ENCODE measurements around the gene SOCS2.
"Not testable (repeated sequence)": the region's sequence is repeated elsewhere in the genome, so short reads cannot be mapped to it uniquely, and the experiment has no call there.

SOCS2 gene

GRCh38 chr12:93541578-93542225 is 30.8 kb upstream of the SOCS2 start:
- DNase-seq (ENCODE audit: insufficient read length) (no peak), FAIRE-seq (no peak)
- TF ChIP-seq POLR2AphosphoS5 (IDR thresholded peaks at IDR 0.05; ENCODE audit: low read depth, low read length) (no peak), POLR2A (IDR thresholded peaks at IDR 0.05; ENCODE audit: low read depth, low read length) (no peak), TAF1 (IDR thresholded peaks at IDR 0.05; ENCODE audit: borderline replicate concordance, low read depth, low read length) (no peak)

- no peak for DNase-seq (ENCODE audit: insufficient read length)
Measured at GRCh38 chr12:93547778-93548177, 24.7 kb upstream of the SOCS2 start.

GRCh38 chr12:93549174-93549573 is 23.3 kb upstream of the SOCS2 start:
- FAIRE-seq (no peak), DNase-seq (ENCODE audit: insufficient read length) (no peak)

More at GRCh38 chr12:93547778-93548177, 24.7 kb upstream of the SOCS2 start:
- no peak for FAIRE-seq
- TF ChIP-seq POLR2A (IDR thresholded peaks at IDR 0.05; ENCODE audit: low read depth, low read length): no peak
- no peak for TF ChIP-seq TAF1 (IDR thresholded peaks at IDR 0.05; ENCODE audit: borderline replicate concordance, low read depth, low read length)
- no peak for TF ChIP-seq POLR2AphosphoS5 (IDR thresholded peaks at IDR 0.05; ENCODE audit: low read depth, low read length)

GRCh38 chr12:93550748-93551611 is 21.5 kb upstream of the SOCS2 start:
- TF ChIP-seq POLR2A (IDR thresholded peaks at IDR 0.05; ENCODE audit: low read depth, low read length) (no peak), POLR2AphosphoS5 (IDR thresholded peaks at IDR 0.05; ENCODE audit: low read depth, low read length) (no peak), TAF1 (IDR thresholded peaks at IDR 0.05; ENCODE audit: borderline replicate concordance, low read depth, low read length) (no peak)
- DNase-seq (ENCODE audit: insufficient read length): no peak

More at GRCh38 chr12:93549174-93549573, 23.3 kb upstream of the SOCS2 start:
- TF ChIP-seq TAF1 (IDR thresholded peaks at IDR 0.05; ENCODE audit: borderline replicate concordance, low read depth, low read length) (no peak), POLR2AphosphoS5 (IDR thresholded peaks at IDR 0.05; ENCODE audit: low read depth, low read length) (no peak), POLR2A (IDR thresholded peaks at IDR 0.05; ENCODE audit: low read depth, low read length) (no peak)

GRCh38 chr12:93552427-93552826 is 20.0 kb upstream of the SOCS2 start:
- TF ChIP-seq TAF1 (IDR thresholded peaks at IDR 0.05; ENCODE audit: borderline replicate concordance, low read depth, low read length) (no peak), POLR2A (IDR thresholded peaks at IDR 0.05; ENCODE audit: low read depth, low read length) (no peak), POLR2AphosphoS5 (IDR thresholded peaks at IDR 0.05; ENCODE audit: low read depth, low read length) (no peak)
- FAIRE-seq: no peak
- no peak for DNase-seq (ENCODE audit: insufficient read length)

More at GRCh38 chr12:93550748-93551611, 21.5 kb upstream of the SOCS2 start:
- FAIRE-seq: no peak

GRCh38 chr12:93557879-93558278 is 14.6 kb upstream of the SOCS2 start:
- not testable (repeated sequence) for FAIRE-seq; DNase-seq (ENCODE audit: insufficient read length)

GRCh38 chr12:93558685-93559084 is 13.8 kb upstream of the SOCS2 start:
- not testable (repeated sequence) for FAIRE-seq; DNase-seq (ENCODE audit: insufficient read length)

- no peak for FAIRE-seq
- no peak for DNase-seq (ENCODE audit: insufficient read length)
- TF ChIP-seq TAF1 (IDR thresholded peaks at IDR 0.05; ENCODE audit: borderline replicate concordance, low read depth, low read length) (no peak), POLR2AphosphoS5 (IDR thresholded peaks at IDR 0.05; ENCODE audit: low read depth, low read length) (no peak), POLR2A (IDR thresholded peaks at IDR 0.05; ENCODE audit: low read depth, low read length) (no peak)
Measured at GRCh38 chr12:93563807-93564538, 8.5 kb upstream of the SOCS2 start.

- no peak for TF ChIP-seq POLR2A (IDR thresholded peaks at IDR 0.05; ENCODE audit: low read depth, low read length)
- TF ChIP-seq TAF1 (IDR thresholded peaks at IDR 0.05; ENCODE audit: borderline replicate concordance, low read depth, low read length): no peak
- no peak for TF ChIP-seq POLR2AphosphoS5 (IDR thresholded peaks at IDR 0.05; ENCODE audit: low read depth, low read length)
- DNase-seq (ENCODE audit: insufficient read length) (no peak), FAIRE-seq (no peak)
Measured at GRCh38 chr12:93565760-93566159, 6.7 kb upstream of the SOCS2 start.

GRCh38 chr12:93567174-93567573 is 5.3 kb upstream of the SOCS2 start:
- TF ChIP-seq TAF1 (IDR thresholded peaks at IDR 0.05; ENCODE audit: borderline replicate concordance, low read depth, low read length) (no peak), POLR2AphosphoS5 (IDR thresholded peaks at IDR 0.05; ENCODE audit: low read depth, low read length) (no peak), POLR2A (IDR thresholded peaks at IDR 0.05; ENCODE audit: low read depth, low read length) (no peak)
- DNase-seq (ENCODE audit: insufficient read length) (no peak), FAIRE-seq (no peak)

- DNase-seq (ENCODE audit: insufficient read length) (no peak), FAIRE-seq (no peak)
- no peak for TF ChIP-seq POLR2A (IDR thresholded peaks at IDR 0.05; ENCODE audit: low read depth, low read length)
- TF ChIP-seq POLR2AphosphoS5 (IDR thresholded peaks at IDR 0.05; ENCODE audit: low read depth, low read length): no peak
- no peak for TF ChIP-seq TAF1 (IDR thresholded peaks at IDR 0.05; ENCODE audit: borderline replicate concordance, low read depth, low read length)
Measured at GRCh38 chr12:93568091-93568490, 4.4 kb upstream of the SOCS2 start.

- DNase-seq (ENCODE audit: insufficient read length) (no peak), FAIRE-seq (no peak)
- TF ChIP-seq TAF1 (IDR thresholded peaks at IDR 0.05; ENCODE audit: borderline replicate concordance, low read depth, low read length) (no peak), POLR2AphosphoS5 (IDR thresholded peaks at IDR 0.05; ENCODE audit: low read depth, low read length) (no peak), POLR2A (IDR thresholded peaks at IDR 0.05; ENCODE audit: low read depth, low read length) (no peak)
Measured at GRCh38 chr12:93569301-93569655, 3.2 kb upstream of the SOCS2 start.

Measured in GM12892 (cell line).